HepG2 (cell line): Measurements from ENCODE around the gene HHIPL1. TPM values are rescaled to one million over a fixed set of nuclear protein-coding genes. Genes with fewer than 3 reads are reported as not detected.

Experiments used
- FIP1L1 ChIP-seq: fragments of 200-400 bp; formaldehyde crosslinking; IDR thresholded peaks from 2 replicates; pipeline ENCODE4 v1.6.1; 2018; ENCODE audit warnings: low read depth, mild to moderate bottlenecking, low read length, moderate library complexity, borderline replicate concordance; ENCODE audit not compliant: insufficient read depth
- FOXC1 ChIP-seq: sonication (generic); formaldehyde crosslinking; IDR thresholded peaks from 2 replicates; pipeline ENCODE4 v1.8.0; 2022; ENCODE audit warnings: mild to moderate bottlenecking, missing genetic modification reagents, borderline replicate concordance
- HNRNPLL ChIP-seq: fragments of 200-400 bp; formaldehyde crosslinking; IDR thresholded peaks from 2 replicates; pipeline ENCODE4 v1.6.1; 2017; ENCODE audit warnings: mild to moderate bottlenecking, low read depth, low read length; ENCODE audit not compliant: poor library complexity, severe bottlenecking
- KLF13 ChIP-seq: sonication (generic); formaldehyde crosslinking; IDR thresholded peaks from 2 replicates; pipeline ENCODE4 v1.4.0; 2020; ENCODE audit warnings: mild to moderate bottlenecking, missing genetic modification reagents
- MAFF ChIP-seq: IDR thresholded peaks from 2 replicates; pipeline ENCODE4 v1.6.1; 2011; ENCODE audit warnings: low read depth, low read length, improper control_type of control experiment
- MED8 ChIP-seq: sonication (generic); formaldehyde crosslinking; IDR thresholded peaks from 2 replicates; pipeline ENCODE4 v1.8.1; 2023; ENCODE audit warnings: mild to moderate bottlenecking, missing genetic modification reagents; ENCODE audit not compliant: insufficient replicate concordance
- NCOA1 ChIP-seq: sonication (generic); formaldehyde crosslinking; IDR thresholded peaks from 2 replicates; pipeline ENCODE4 v1.9.0; 2021; ENCODE audit warnings: missing genetic modification reagents
- RBFOX2 ChIP-seq: fragments of 200-400 bp; formaldehyde crosslinking; IDR thresholded peaks from 2 replicates; pipeline ENCODE4 v1.6.1; 2017; ENCODE audit warnings: low read depth, mild to moderate bottlenecking, low read length
- SAP130 ChIP-seq: IDR thresholded peaks from 2 replicates; pipeline ENCODE4 v1.6.1; 2016; ENCODE audit warnings: low read depth
- SKI ChIP-seq: fragments of 450-650 bp; IDR thresholded peaks from one replicate; pipeline ENCODE4 v1.6.1; 2018; ENCODE audit warnings: mild to moderate bottlenecking; ENCODE audit not compliant: partially characterized antibody
- SP4 ChIP-seq: sonication (generic); formaldehyde crosslinking; IDR thresholded peaks from 2 replicates; pipeline ENCODE4 v1.8.1; 2023; ENCODE audit warnings: mild to moderate bottlenecking, missing genetic modification reagents
- TGIF2 ChIP-seq: IDR thresholded peaks from 2 replicates; pipeline ENCODE4 v1.6.1; 2016; ENCODE audit warnings: control low read depth, missing compliant biosample characterization
- ZFX ChIP-seq: sonication (generic); formaldehyde crosslinking; IDR thresholded peaks from 2 replicates; pipeline ENCODE4 v1.4.0; 2020; ENCODE audit warnings: mild to moderate bottlenecking, low read depth, missing genetic modification reagents, moderate library complexity
- ZNF260 ChIP-seq: sonication (generic); formaldehyde crosslinking; IDR thresholded peaks from 2 replicates; pipeline ENCODE4 v1.4.0; 2020; ENCODE audit warnings: missing genetic modification reagents, low read depth, mild to moderate bottlenecking, borderline replicate concordance
- ZNF737 ChIP-seq: sonication (generic); formaldehyde crosslinking; IDR thresholded peaks from 2 replicates; pipeline ENCODE4 v1.5.0; 2020; ENCODE audit warnings: missing genetic modification reagents, mild to moderate bottlenecking, borderline replicate concordance
- polyA plus RNA-seq, 8 experiments: library from polyadenylated mRNA; depleted of rRNA in 3 of 8; stranded (reverse) in 7 of 8; unstranded in 1 of 8; fragments of >200 nt; fragmentation: Illumina TruSeq in 4 of 8; extraction: Trizol in 4 of 8; gene quantifications; 2 replicates each; pipeline versions ENCODE4 v1.2.1 to v1.2.3, GENCODE V29; 2011 to 2016; ENCODE audit warnings: low read depth in 4 of 8, missing spikeins in 1 of 8, mixed read lengths in 1 of 8; ENCODE audit not compliant: insufficient read depth in 1 of 8
- total RNA-seq, 5 experiments: library from RNA; depleted of rRNA; stranded (reverse); fragments of >200 nt; fragmentation: Illumina TruSeq; extraction: Trizol; gene quantifications; 2 replicates each; pipeline ENCODE4 v1.2.3, GENCODE V29; 2016; ENCODE audit warnings: low read depth in 1 of 5
- TF ChIP-seq, protein P1 (sequence below): sonication (generic); formaldehyde crosslinking; IDR thresholded peaks from 2 replicates; pipeline ENCODE4 v1.4.0; 2020; ENCODE audit warnings: mild to moderate bottlenecking, missing genetic modification reagents
- TF ChIP-seq, protein P2 (sequence below): fragments of 450-650 bp; IDR thresholded peaks from 2 replicates; pipeline ENCODE4 v1.6.1; 2017
- TF ChIP-seq, protein P3 (sequence below): sonication (generic); formaldehyde crosslinking; IDR thresholded peaks from 2 replicates; pipeline ENCODE4; 2020; ENCODE audit warnings: missing genetic modification reagents, mild to moderate bottlenecking, borderline replicate concordance

Gene HHIPL1
- total and polyA plus RNA-seq, 2 of the 13 experiments (the other 11 are each of a cell fraction or from before 2014, with no cell fraction given) = not detected

DNA sequence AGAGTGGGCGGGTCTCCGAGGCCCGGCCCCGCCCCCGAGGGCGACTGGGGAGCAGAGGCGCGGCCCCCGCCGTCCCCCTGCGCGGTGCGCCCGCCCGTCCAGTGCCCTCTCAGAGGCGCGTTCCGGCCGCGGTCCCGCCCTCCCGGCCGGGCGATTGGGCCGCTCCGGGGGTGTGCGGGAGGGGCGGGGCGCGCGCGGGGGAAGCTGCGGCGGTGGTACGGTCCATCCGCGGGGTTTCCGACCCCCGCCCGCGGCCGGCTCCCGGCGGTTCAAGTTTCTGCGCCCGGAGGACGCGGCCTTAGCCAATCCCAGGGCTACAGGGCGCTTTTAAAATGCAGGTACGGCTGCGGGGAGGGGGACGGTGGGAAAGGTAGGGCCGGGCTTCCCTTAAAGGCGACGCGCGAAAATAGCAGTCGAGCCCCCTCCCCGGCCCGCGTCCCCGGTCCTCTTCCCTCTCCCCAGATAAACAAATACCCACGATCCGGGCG lies 40.6 kb upstream of the HHIPL1 start (continued):
- TF ChIP-seq, protein P1, sequence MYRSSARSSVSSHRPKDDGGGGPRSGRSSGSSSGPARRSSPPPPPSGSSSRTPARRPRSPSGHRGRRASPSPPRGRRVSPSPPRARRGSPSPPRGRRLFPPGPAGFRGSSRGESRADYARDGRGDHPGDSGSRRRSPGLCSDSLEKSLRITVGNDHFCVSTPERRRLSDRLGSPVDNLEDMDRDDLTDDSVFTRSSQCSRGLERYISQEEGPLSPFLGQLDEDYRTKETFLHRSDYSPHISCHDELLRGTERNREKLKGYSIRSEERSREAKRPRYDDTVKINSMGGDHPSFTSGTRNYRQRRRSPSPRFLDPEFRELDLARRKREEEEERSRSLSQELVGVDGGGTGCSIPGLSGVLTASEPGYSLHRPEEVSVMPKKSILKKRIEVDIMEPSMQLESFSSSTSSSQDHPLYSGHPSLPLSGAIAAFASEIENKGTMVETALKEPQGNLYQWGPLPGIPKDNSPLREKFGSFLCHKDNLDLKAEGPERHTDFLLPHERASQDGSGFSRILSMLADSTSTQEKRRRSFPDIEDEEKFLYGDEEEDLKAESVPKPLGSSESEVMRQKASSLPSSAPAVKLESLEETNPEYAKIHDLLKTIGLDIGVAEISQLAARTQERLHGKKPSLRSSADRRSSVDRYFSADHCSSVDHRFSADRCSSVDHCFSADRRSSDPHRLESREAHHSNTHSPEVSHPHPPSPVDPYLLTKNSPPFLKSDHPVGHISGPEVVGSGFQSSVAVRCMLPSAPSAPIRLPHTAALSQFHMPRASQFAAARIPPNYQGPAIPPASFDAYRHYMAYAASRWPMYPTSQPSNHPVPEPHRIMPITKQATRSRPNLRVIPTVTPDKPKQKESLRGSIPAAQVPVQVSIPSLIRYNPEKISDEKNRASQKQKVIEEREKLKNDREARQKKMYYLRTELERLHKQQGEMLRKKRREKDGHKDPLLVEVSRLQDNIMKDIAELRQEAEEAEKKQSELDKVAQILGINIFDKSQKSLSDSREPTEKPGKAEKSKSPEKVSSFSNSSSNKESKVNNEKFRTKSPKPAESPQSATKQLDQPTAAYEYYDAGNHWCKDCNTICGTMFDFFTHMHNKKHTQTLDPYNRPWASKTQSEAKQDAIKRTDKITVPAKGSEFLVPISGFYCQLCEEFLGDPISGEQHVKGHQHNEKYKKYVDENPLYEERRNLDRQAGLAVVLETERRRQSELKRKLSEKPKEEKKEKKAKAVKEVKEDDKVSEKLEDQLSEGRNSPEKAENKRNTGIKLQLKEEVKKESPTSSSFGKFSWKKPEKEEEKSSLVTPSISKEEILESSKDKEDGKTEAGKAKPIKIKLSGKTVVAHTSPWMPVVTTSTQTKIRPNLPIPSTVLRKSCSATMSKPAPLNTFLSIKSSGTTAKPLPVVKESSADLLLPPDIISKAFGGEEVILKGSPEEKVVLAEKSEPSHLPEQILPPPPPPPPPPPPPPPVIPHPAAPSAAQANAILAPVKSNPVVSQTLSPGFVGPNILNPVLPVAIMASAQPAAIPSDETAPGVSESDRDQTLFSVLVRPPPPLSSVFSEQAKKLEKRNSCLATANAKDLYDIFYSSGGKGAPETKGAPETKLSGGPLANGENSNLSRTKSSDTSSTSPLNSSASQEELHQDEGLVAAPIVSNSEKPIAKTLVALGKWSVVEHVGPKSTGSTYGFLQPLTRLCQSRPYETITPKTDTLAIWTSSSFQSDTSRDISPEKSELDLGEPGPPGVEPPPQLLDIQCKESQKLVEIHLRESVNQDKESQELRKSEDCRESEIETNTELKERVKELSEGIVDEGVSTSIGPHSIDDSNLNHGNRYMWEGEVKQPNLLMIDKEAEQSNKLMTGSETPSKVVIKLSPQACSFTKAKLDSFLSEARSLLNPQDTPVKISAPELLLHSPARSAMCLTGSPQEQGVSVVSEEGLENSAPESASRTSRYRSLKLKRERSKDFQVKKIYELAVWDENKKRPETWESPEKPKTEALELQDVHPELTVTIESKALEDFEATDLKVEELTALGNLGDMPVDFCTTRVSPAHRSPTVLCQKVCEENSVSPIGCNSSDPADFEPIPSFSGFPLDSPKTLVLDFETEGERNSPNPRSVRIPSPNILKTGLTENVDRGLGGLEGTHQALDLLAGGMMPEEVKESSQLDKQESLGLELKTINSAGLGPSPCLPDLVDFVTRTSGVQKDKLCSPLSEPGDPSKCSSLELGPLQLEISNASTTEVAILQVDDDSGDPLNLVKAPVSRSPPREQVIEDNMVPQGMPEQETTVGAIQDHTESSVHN (CRISPR knock-in tag) = no peak
- TF ChIP-seq ZFX (CRISPR knock-in tag) = peak; percentile 42
- TF ChIP-seq FOXC1 (CRISPR knock-in tag) = peak; percentile 39; the same call in 1 of the 2 replicates
- no peak for TF ChIP-seq MAFF
- peak; percentile 99 for TF ChIP-seq SP4 (CRISPR knock-in tag)
- peak; percentile 23; the same call in 1 of the 2 replicates for TF ChIP-seq RBFOX2
- TF ChIP-seq HNRNPLL = peak; percentile 51
- TF ChIP-seq TGIF2 (CRISPR knock-in tag) = no peak
- TF ChIP-seq FIP1L1 = no peak
- TF ChIP-seq NCOA1 (CRISPR knock-in tag) = no peak
- TF ChIP-seq, protein P2, sequence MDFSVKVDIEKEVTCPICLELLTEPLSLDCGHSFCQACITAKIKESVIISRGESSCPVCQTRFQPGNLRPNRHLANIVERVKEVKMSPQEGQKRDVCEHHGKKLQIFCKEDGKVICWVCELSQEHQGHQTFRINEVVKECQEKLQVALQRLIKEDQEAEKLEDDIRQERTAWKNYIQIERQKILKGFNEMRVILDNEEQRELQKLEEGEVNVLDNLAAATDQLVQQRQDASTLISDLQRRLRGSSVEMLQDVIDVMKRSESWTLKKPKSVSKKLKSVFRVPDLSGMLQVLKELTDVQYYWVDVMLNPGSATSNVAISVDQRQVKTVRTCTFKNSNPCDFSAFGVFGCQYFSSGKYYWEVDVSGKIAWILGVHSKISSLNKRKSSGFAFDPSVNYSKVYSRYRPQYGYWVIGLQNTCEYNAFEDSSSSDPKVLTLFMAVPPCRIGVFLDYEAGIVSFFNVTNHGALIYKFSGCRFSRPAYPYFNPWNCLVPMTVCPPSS = no peak
- TF ChIP-seq, protein P3, sequence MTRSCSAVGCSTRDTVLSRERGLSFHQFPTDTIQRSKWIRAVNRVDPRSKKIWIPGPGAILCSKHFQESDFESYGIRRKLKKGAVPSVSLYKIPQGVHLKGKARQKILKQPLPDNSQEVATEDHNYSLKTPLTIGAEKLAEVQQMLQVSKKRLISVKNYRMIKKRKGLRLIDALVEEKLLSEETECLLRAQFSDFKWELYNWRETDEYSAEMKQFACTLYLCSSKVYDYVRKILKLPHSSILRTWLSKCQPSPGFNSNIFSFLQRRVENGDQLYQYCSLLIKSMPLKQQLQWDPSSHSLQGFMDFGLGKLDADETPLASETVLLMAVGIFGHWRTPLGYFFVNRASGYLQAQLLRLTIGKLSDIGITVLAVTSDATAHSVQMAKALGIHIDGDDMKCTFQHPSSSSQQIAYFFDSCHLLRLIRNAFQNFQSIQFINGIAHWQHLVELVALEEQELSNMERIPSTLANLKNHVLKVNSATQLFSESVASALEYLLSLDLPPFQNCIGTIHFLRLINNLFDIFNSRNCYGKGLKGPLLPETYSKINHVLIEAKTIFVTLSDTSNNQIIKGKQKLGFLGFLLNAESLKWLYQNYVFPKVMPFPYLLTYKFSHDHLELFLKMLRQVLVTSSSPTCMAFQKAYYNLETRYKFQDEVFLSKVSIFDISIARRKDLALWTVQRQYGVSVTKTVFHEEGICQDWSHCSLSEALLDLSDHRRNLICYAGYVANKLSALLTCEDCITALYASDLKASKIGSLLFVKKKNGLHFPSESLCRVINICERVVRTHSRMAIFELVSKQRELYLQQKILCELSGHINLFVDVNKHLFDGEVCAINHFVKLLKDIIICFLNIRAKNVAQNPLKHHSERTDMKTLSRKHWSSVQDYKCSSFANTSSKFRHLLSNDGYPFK (CRISPR knock-in tag) = no peak
- TF ChIP-seq SKI = peak; percentile 57
- peak; percentile 6 for TF ChIP-seq MED8 (CRISPR knock-in tag)
- TF ChIP-seq KLF13 (CRISPR knock-in tag) = no peak
- TF ChIP-seq ZNF260 (CRISPR knock-in tag) = no peak
- TF ChIP-seq ZNF737 (CRISPR knock-in tag) = no peak
- peak; percentile 63; the same call in 1 of the 2 replicates for TF ChIP-seq SAP130 (CRISPR knock-in tag)
